A549 (cell line): Measurements from ENCODE around the gene PAFAH1B2. TPM values are rescaled to one million over a fixed set of nuclear protein-coding genes. Genes with fewer than 3 reads are reported as not detected.

Experiments used
- ATAC-seq, 2 experiments: fragments of 200-7000 bp in 1 of 2; fragments of >200 bp in 1 of 2; cut with Nextera tagmentation in 1 of 2; cut with Tn5 transposase in 1 of 2; 3 replicates each; pipeline versions ENCODE4 v1.8.0 to v1.9.1; 2018 to 2020; ENCODE audit warnings: mild to moderate bottlenecking in 1 of 2, moderate library complexity in 1 of 2
- CTCF ChIA-PET: fragments of 300-600 bp; sonication (Branson Sonifier 250); formaldehyde crosslinking; extraction: SDS; loops from one replicate; lab custom pipeline; 2021; ENCODE audit warnings: antibody characterized with exemption, inconsistent platforms; lab: Yijun Ruan, JAX
- POLR2A ChIA-PET: fragments of 350-600 bp; formaldehyde crosslinking; extraction: SDS; loops from one replicate; lab custom pipeline; 2021; ENCODE audit warnings: antibody characterized with exemption, inconsistent platforms; lab: Yijun Ruan, JAX
- DNase-seq, 2 experiments: peaks; one replicate each; pipeline versions ENCODE4 v3.0.0 to v3.0.0-alpha.2; 2011 to 2016; ENCODE audit warnings: low read depth in 1 of 2, low spot score in 1 of 2
- FAIRE-seq: peaks from 2 replicates; lab custom pipeline; 2011; peaks lifted over from hg19 to GRCh38; lab: Jason Lieb, UNC
- H3K27ac ChIP-seq, 2 experiments: fragments of >200 bp; sonication (Bioruptor Twin); formaldehyde crosslinking; 3 replicates each; pipeline ENCODE4 v1.5.1; 2016 to 2017
- H3K4me1 ChIP-seq: fragments of >200 bp; sonication (Bioruptor Twin); formaldehyde crosslinking; 3 replicates; pipeline ENCODE4 v1.6.1; 2016
- H3K4me2 ChIP-seq: fragments of >200 bp; sonication (Bioruptor Twin); formaldehyde crosslinking; 3 replicates; pipeline ENCODE4 v1.6.1; 2016
- H3K4me3 ChIP-seq: fragments of >200 bp; sonication (Bioruptor Twin); formaldehyde crosslinking; 3 replicates; pipeline ENCODE4 v1.5.1; 2016
- H3K9me3 ChIP-seq: fragments of >200 bp; sonication (Bioruptor Twin); formaldehyde crosslinking; 3 replicates; pipeline ENCODE4 v1.6.1; 2016
- FOSB ChIP-seq: fragments of 250-450 bp; sonication (Bioruptor Pico); IDR thresholded peaks from 2 replicates; pipeline ENCODE4 v1.5.0; 2020; ENCODE audit warnings: mild to moderate bottlenecking, moderate library complexity
- KDM1A ChIP-seq: fragments of 200-600 bp; sonication (generic); IDR thresholded peaks from 2 replicates; pipeline ENCODE4 v1.6.1; 2016; ENCODE audit warnings: low read depth, mild to moderate bottlenecking
- KDM5A ChIP-seq: fragments of 200-600 bp; sonication (generic); IDR thresholded peaks from 2 replicates; pipeline ENCODE4 v1.6.1; 2016; ENCODE audit warnings: antibody characterized with exemption, mild to moderate bottlenecking
- NFE2L2 ChIP-seq: fragments of 150-350 bp; conservative IDR thresholded peaks from 2 replicates; pipeline ENCODE4 v1.6.1; 2014; ENCODE audit warnings: low read length
- POLR2A ChIP-seq: IDR thresholded peaks from 2 replicates; pipeline ENCODE4 v1.6.1; 2012; ENCODE audit warnings: mild to moderate bottlenecking, low read length
- POLR2AphosphoS2 ChIP-seq: conservative IDR thresholded peaks from 2 replicates; pipeline ENCODE4 v1.6.1; 2012; ENCODE audit warnings: low read length, improper control_type of control experiment, inconsistent platforms
- RARB ChIP-seq: fragments of 250-450 bp; sonication (Bioruptor Pico); IDR thresholded peaks from 2 replicates; pipeline ENCODE4 v1.8.0; 2021; ENCODE audit warnings: mild to moderate bottlenecking, moderate library complexity
- RNF2 ChIP-seq: fragments of 200-600 bp; sonication (generic); IDR thresholded peaks from 2 replicates; pipeline ENCODE4 v1.6.1; 2016; ENCODE audit warnings: low read depth, mild to moderate bottlenecking, antibody characterized with exemption, moderate library complexity, borderline replicate concordance
- SMC3 ChIP-seq: fragments of >200 bp; sonication (Bioruptor Twin); formaldehyde crosslinking; IDR thresholded peaks from 3 replicates; pipeline ENCODE4 v1.6.1; 2018; ENCODE audit warnings: inconsistent platforms
- TP53 ChIP-seq: fragments of 250-450 bp; sonication (Bioruptor Pico); IDR thresholded peaks from 2 replicates; pipeline ENCODE4 v1.5.0; 2021; ENCODE audit warnings: mild to moderate bottlenecking, moderate library complexity
- WGBS: methylation state at CpG from one replicate; pipeline ENCODE4 v1.1.6; 2017; ENCODE audit errors: missing lambda C conversion rate; 5-methylcytosine and 5-hydroxymethylcytosine counted together
- polyA plus RNA-seq, 4 experiments: library from polyadenylated mRNA; depleted of rRNA in 3 of 4; stranded (reverse); fragments of >200 nt; fragmentation: RNase III in 1 of 4; extraction: RNeasy Plus Mini Kit Qiagen cat#74134 plus additional on column Dnase treatment in 1 of 4; gene quantifications; 2 replicates in 3 of 4; 3 replicates in 1 of 4; pipeline ENCODE4 v1.2.3, GENCODE V29; 2011 to 2017
- TF ChIP-seq, protein P1 (sequence below): fragments of 250-450 bp; sonication (Bioruptor Pico); IDR thresholded peaks from 2 replicates; pipeline ENCODE4 v1.5.0; 2021; ENCODE audit warnings: mild to moderate bottlenecking, moderate library complexity, borderline replicate concordance
- TF ChIP-seq, protein P2 (sequence below): fragments of 200-600 bp; sonication (generic); IDR thresholded peaks from 2 replicates; pipeline ENCODE4 v1.6.1; 2016; ENCODE audit warnings: antibody characterized with exemption, mild to moderate bottlenecking, moderate library complexity
- TF ChIP-seq, protein P3 (sequence below): IDR thresholded peaks from 2 replicates; pipeline ENCODE4 v1.6.1; 2012
- TF ChIP-seq, protein P4 (sequence below): IDR thresholded peaks from 2 replicates; pipeline ENCODE4 v1.6.1; 2012
- TF ChIP-seq, protein P5 (sequence below): fragments of >200 bp; sonication (Bioruptor Twin); formaldehyde crosslinking; IDR thresholded peaks from 3 replicates; pipeline ENCODE4 v1.5.1; 2016
- TF ChIP-seq, protein P6 (sequence below): fragments of 450-650 bp; IDR thresholded peaks from 2 replicates; pipeline ENCODE4 v1.6.1; 2014; ENCODE audit warnings: antibody characterized with exemption

The PAFAH1B2 gene
- polyA plus RNA-seq, 2 of the 4 experiments (the other 2 are of a cell fraction): 32.9 to 55.3 TPM

DNA sequence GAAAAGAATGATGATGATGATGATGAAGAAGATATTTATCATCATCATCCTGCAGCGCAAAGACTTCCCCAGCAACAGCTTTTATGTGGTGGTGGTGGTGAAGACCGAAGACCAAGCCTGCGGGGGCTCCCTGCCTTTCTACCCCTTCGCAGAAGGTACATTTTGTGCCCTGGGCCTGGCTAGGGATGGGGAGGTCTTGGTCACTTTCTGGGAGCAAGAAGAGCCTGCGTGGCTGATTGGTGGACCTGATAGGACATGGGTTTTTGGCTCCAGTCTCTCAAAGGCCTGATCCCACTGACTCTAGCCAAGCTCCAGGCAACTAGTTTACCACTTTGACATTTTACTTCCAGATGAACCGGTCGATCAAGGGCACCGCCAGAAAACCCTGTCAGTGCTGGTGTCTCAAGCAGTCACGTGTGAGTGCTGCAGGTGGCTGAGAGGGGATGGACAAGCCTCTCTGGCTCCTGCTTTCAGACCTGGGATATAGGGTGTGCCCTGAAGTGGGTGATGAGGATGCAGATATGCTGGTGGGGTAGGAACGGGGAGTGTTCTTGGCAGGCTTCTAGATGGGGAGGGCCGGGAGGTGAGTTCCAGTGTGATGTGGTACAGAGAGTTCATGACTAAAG lies 39.8 kb downstream of the PAFAH1B2 start:
- no peak for FAIRE-seq

More for the DNA sequence above, 39.8 kb downstream of the PAFAH1B2 start:
- no peak overlapping the region for H3K4me3 ChIP-seq
- ChIA-PET POLR2A (no interaction called here), CTCF (interaction anchor here (1.4 to 7.2 kb wide), 2 partner anchors 10 to 44 kb away, joined by 3 to 69 read pairs; no protein-coding TSS in a partner anchor)
- H3K4me2 ChIP-seq: no peak overlapping the region
- 91% methylated on average over 9 of the region's 11 CpGs for WGBS
- no peak overlapping the region for H3K27ac ChIP-seq
- DNase-seq (no peak), ATAC-seq (no peak)
- H3K4me1 ChIP-seq: peaks cover 13% of the 10 kb centered on the region
- no peaks in the 10 kb centered on the region for H3K9me3 ChIP-seq
- TF ChIP-seq POLR2AphosphoS2 (no peak), NFE2L2 (no peak), KDM5A (no peak), POLR2A (no peak), RNF2 (no peak), FOSB (CRISPR knock-in tag) (no peak), TP53 (CRISPR knock-in tag) (no peak), SMC3 (no peak), KDM1A (no peak), RARB (CRISPR knock-in tag) (no peak)
- TF ChIP-seq, protein P1, sequence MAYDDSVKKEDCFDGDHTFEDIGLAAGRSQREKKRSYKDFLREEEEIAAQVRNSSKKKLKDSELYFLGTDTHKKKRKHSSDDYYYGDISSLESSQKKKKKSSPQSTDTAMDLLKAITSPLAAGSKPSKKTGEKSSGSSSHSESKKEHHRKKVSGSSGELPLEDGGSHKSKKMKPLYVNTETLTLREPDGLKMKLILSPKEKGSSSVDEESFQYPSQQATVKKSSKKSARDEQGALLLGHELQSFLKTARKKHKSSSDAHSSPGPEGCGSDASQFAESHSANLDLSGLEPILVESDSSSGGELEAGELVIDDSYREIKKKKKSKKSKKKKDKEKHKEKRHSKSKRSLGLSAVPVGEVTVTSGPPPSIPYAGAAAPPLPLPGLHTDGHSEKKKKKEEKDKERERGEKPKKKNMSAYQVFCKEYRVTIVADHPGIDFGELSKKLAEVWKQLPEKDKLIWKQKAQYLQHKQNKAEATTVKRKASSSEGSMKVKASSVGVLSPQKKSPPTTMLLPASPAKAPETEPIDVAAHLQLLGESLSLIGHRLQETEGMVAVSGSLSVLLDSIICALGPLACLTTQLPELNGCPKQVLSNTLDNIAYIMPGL (CRISPR knock-in tag): no peak
- TF ChIP-seq, protein P2, sequence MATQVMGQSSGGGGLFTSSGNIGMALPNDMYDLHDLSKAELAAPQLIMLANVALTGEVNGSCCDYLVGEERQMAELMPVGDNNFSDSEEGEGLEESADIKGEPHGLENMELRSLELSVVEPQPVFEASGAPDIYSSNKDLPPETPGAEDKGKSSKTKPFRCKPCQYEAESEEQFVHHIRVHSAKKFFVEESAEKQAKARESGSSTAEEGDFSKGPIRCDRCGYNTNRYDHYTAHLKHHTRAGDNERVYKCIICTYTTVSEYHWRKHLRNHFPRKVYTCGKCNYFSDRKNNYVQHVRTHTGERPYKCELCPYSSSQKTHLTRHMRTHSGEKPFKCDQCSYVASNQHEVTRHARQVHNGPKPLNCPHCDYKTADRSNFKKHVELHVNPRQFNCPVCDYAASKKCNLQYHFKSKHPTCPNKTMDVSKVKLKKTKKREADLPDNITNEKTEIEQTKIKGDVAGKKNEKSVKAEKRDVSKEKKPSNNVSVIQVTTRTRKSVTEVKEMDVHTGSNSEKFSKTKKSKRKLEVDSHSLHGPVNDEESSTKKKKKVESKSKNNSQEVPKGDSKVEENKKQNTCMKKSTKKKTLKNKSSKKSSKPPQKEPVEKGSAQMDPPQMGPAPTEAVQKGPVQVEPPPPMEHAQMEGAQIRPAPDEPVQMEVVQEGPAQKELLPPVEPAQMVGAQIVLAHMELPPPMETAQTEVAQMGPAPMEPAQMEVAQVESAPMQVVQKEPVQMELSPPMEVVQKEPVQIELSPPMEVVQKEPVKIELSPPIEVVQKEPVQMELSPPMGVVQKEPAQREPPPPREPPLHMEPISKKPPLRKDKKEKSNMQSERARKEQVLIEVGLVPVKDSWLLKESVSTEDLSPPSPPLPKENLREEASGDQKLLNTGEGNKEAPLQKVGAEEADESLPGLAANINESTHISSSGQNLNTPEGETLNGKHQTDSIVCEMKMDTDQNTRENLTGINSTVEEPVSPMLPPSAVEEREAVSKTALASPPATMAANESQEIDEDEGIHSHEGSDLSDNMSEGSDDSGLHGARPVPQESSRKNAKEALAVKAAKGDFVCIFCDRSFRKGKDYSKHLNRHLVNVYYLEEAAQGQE: no peak
- TF ChIP-seq, protein P3, sequence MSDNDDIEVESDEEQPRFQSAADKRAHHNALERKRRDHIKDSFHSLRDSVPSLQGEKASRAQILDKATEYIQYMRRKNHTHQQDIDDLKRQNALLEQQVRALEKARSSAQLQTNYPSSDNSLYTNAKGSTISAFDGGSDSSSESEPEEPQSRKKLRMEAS: no peak
- TF ChIP-seq, protein P4, sequence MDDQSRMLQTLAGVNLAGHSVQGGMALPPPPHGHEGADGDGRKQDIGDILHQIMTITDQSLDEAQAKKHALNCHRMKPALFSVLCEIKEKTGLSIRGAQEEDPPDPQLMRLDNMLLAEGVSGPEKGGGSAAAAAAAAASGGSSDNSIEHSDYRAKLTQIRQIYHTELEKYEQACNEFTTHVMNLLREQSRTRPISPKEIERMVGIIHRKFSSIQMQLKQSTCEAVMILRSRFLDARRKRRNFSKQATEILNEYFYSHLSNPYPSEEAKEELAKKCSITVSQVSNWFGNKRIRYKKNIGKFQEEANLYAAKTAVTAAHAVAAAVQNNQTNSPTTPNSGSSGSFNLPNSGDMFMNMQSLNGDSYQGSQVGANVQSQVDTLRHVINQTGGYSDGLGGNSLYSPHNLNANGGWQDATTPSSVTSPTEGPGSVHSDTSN: no peak
- TF ChIP-seq, protein P5, sequence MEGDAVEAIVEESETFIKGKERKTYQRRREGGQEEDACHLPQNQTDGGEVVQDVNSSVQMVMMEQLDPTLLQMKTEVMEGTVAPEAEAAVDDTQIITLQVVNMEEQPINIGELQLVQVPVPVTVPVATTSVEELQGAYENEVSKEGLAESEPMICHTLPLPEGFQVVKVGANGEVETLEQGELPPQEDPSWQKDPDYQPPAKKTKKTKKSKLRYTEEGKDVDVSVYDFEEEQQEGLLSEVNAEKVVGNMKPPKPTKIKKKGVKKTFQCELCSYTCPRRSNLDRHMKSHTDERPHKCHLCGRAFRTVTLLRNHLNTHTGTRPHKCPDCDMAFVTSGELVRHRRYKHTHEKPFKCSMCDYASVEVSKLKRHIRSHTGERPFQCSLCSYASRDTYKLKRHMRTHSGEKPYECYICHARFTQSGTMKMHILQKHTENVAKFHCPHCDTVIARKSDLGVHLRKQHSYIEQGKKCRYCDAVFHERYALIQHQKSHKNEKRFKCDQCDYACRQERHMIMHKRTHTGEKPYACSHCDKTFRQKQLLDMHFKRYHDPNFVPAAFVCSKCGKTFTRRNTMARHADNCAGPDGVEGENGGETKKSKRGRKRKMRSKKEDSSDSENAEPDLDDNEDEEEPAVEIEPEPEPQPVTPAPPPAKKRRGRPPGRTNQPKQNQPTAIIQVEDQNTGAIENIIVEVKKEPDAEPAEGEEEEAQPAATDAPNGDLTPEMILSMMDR: no peak
- TF ChIP-seq, protein P6, sequence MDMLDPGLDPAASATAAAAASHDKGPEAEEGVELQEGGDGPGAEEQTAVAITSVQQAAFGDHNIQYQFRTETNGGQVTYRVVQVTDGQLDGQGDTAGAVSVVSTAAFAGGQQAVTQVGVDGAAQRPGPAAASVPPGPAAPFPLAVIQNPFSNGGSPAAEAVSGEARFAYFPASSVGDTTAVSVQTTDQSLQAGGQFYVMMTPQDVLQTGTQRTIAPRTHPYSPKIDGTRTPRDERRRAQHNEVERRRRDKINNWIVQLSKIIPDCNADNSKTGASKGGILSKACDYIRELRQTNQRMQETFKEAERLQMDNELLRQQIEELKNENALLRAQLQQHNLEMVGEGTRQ: no peak
